Large intestine (tissue), 3 donors: ENCODE measurements around the gene FAM228A. TPM values are rescaled to one million over a fixed set of nuclear protein-coding genes. Genes with fewer than 3 reads are reported as not detected.
"Not testable (repeated sequence)": the region's sequence is repeated elsewhere in the genome, so short reads cannot be mapped to it uniquely, and the experiment has no call there.

Experiments used
- DNase-seq, 2 donors: peaks; one replicate each; pipeline versions ENCODE4 v3.0.0 to v3.0.0-alpha.2; 2013
- H3K27ac ChIP-seq: one replicate; pipeline ENCODE4 v1.5.1; 2013; ENCODE audit warnings: low read length
- H3K27me3 ChIP-seq: 2 replicates; pipeline ENCODE4 v1.6.1; 2013; ENCODE audit warnings: low read length; ENCODE audit not compliant: control insufficient read depth, insufficient read depth
- H3K36me3 ChIP-seq: 2 replicates; pipeline ENCODE4 v1.6.1; 2013; ENCODE audit warnings: low read length; ENCODE audit not compliant: control insufficient read depth, insufficient read depth
- H3K4me1 ChIP-seq: one replicate; pipeline ENCODE4 v1.6.1; 2013; ENCODE audit warnings: low read length; ENCODE audit not compliant: control insufficient read depth, insufficient read depth
- H3K4me3 ChIP-seq: one replicate; pipeline ENCODE4 v1.5.1; 2013; ENCODE audit warnings: low read length
- H3K9me3 ChIP-seq: one replicate; pipeline ENCODE4 v1.6.1; 2013; ENCODE audit warnings: mild to moderate bottlenecking, low read depth, low read length, moderate library complexity; ENCODE audit not compliant: control insufficient read depth
- WGBS: methylation state at CpG from one replicate; pipeline ENCODE4 v1.1.5; 2013; ENCODE audit warnings: low lambda C conversion rate; ENCODE audit not compliant: insufficient coverage; 5-methylcytosine and 5-hydroxymethylcytosine counted together
- polyA plus RNA-seq: library from polyadenylated mRNA; unstranded; fragments of 120-200 nt; gene quantifications from one replicate; pipeline ENCODE4 v1.2.1, GENCODE V29; 2013

The FAM228A gene
- polyA plus RNA-seq, 1 donor, result 0.12 TPM

GRCh38 chr2:24189551-24189950 is 14.7 kb downstream of the FAM228A start:
- no peak for DNase-seq

DNA sequence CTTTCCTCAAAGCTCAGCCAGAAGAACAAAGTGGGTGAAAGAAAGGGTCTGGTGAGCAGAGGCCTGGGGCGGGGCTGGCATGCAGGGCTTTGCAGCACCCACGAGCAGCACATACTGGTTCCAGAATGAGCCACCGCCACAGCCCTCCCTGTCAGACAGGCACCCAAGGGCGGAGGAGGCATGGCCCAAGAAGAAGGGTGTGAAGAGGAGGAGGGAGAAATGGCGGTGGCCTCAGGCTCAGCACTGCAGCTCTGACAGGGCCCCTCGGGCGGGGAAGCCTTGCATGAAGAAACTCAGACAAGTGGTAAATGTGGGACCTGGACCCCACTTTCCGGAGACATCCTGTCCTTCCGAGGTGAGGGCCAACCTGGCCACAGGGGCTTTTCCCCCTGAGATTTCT is 15.7 kb downstream of the FAM228A start:
- no peak overlapping the region for H3K4me3 ChIP-seq
- no peaks in the 10 kb centered on the region for H3K27me3 ChIP-seq
- no peaks in the 10 kb centered on the region for H3K36me3 ChIP-seq
- no peaks in the 10 kb centered on the region for H3K4me1 ChIP-seq
- no peaks in the 10 kb centered on the region for H3K9me3 ChIP-seq
- no peak for DNase-seq
- H3K27ac ChIP-seq, result no peak overlapping the region
- no CpG with 5 or more reads among the region's 9 CpGs for WGBS

More at GRCh38 chr2:24189551-24189950, 14.7 kb downstream of the FAM228A start:
- Histone ChIP-seq H3K27ac (no peak overlapping the region), H3K4me3 (no peak overlapping the region), H3K9me3 (no peaks in the 10 kb centered on the region), H3K27me3 (no peaks in the 10 kb centered on the region), H3K4me1 (no peaks in the 10 kb centered on the region), H3K36me3 (no peaks in the 10 kb centered on the region)
- WGBS, result 57% methylated on average over 5 of the region's 10 CpGs

DNA sequence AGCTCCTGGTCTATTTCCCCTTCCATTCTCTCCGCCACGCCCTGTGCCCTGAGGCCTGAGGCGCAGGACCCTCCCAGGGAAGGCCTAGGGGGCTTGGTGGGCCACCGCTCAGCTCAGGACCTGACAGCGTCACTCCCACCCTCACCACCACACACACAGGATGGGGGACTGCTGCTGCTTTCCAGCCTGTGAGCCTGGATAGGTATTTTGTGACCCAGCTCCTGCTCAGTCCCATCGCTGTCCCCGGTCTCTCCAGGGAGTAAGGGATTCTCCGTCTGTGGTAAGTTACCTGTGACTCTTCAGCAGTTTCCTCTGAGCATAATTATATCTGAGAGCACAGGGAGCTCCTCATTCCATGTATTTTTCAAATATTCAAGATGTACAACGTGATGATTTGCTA is 16.3 kb downstream of the FAM228A start:
- DNase-seq, result no peak
- Histone ChIP-seq H3K27me3 (no peaks in the 10 kb centered on the region), H3K9me3 (no peaks in the 10 kb centered on the region), H3K36me3 (no peaks in the 10 kb centered on the region), H3K4me3 (no peak overlapping the region), H3K4me1 (no peaks in the 10 kb centered on the region), H3K27ac (no peak overlapping the region)
- WGBS, result 100% methylated on average over 1 of the region's 9 CpGs

DNA sequence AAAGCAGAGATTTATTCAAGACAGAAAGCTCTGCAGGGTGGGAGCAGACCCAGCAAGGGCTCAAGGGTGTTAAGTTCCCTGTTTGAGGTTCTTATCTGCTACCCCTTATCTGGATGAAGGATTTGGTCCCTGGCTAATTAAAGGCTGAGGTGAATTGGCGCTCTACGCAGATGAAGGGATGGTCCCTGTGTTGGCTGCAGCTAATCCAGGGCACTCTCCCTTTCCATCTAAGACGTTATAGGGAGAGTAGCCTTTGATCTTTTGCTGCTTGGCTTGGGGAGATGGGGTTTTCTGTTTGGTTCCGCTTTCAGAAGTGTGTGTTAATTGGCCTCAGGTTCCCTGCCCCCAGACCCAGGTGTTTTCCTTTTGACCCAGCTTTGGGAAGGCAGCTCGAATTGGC is 17.0 kb downstream of the FAM228A start:
- peak in 1 of 2 donors; percentile 20 for DNase-seq
- no peaks in the 10 kb centered on the region for H3K4me1 ChIP-seq
- no peaks in the 10 kb centered on the region for H3K36me3 ChIP-seq
- WGBS, result no CpG with 5 or more reads among the region's 5 CpGs
- H3K4me3 ChIP-seq, result no peak overlapping the region
- no peaks in the 10 kb centered on the region for H3K9me3 ChIP-seq
- no peak overlapping the region for H3K27ac ChIP-seq
- H3K27me3 ChIP-seq, result no peaks in the 10 kb centered on the region

DNA sequence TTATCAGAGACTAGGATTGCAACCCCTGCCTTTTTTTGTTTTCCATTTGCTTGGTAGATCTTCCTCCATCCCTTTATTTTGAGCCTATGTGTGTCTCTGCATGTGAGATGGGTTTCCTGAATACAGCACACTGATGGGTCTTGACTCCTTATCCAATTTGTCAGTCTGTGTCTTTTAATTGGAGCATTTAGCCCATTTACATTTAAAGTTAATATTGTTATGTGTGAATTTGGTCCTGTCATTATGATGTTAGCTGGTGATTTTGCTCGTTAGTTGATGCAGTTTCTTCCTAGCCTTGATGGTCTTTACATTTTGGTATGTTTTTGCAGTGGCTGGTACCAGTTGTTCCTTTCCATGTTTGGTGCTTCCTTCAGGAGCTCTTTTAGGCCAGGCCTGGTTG is 22.4 kb downstream of the FAM228A start:
- no CpG with 5 or more reads among the region's 1 CpG for WGBS

DNA sequence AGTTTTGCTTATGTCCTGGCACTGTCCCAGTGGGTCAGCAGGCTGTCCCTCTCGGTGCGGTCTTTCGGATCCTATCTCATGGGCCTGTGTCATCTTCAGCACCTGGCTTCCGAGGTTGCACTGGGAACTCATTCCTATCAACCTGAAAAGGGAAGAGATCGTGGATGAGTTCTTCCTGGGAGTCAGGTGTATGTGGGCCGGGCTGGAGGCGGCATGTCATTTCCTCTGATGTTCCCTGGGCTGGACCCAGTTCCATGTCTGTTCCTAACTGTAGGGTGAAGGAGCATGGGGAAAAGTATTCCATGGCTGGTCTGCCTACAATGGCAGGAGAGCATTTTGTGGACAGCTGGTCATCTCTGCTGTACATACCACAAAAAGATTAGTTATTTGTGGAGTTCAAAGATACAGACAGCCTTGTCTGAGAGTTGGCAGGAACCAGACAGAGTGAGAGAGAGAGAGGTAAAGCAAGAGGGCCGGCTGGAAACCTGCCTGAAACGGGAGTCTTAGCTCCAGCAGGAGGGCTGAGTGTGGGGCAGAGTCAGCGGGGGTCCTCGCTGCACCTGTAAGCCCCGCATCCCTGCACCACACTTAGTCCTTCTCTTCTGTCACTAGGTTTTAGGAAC is 25.2 kb downstream of the FAM228A start:
- H3K36me3 ChIP-seq, result peaks cover 29% of the 10 kb centered on the region
- WGBS, result no CpG with 5 or more reads among the region's 12 CpGs

More for the DNA sequence above, 22.4 kb downstream of the FAM228A start:
- H3K27ac ChIP-seq, H3K36me3 ChIP-seq, H3K4me3 ChIP-seq, DNase-seq, H3K4me1 ChIP-seq, H3K9me3 ChIP-seq, H3K27me3 ChIP-seq: not testable (repeated sequence)

GRCh38 chr2:24200799-24201198 is 25.9 kb downstream of the FAM228A start:
- H3K27me3 ChIP-seq, result no peaks in the 10 kb centered on the region
- no peaks in the 10 kb centered on the region for H3K9me3 ChIP-seq
- peaks cover 34% of the 10 kb centered on the region for H3K36me3 ChIP-seq
- DNase-seq, result no peak
- H3K27ac ChIP-seq, result no peak overlapping the region
- H3K4me1 ChIP-seq, result no peaks in the 10 kb centered on the region
- no CpG with 5 or more reads among the region's 3 CpGs for WGBS
- no peak overlapping the region for H3K4me3 ChIP-seq

More for the DNA sequence above, 25.2 kb downstream of the FAM228A start:
- Histone ChIP-seq H3K4me1 (no peaks in the 10 kb centered on the region), H3K27me3 (no peaks in the 10 kb centered on the region), H3K9me3 (no peaks in the 10 kb centered on the region), H3K27ac (no peak overlapping the region), H3K4me3 (no peak overlapping the region)
- no peak for DNase-seq

- no peak for DNase-seq
- Histone ChIP-seq H3K27me3 (no peaks in the 10 kb centered on the region), H3K36me3 (peaks cover 42% of the 10 kb centered on the region), H3K9me3 (no peaks in the 10 kb centered on the region), H3K27ac (no peak overlapping the region), H3K4me1 (no peaks in the 10 kb centered on the region), H3K4me3 (no peak overlapping the region)
- WGBS, result 100% methylated on average over 2 of the region's 19 CpGs
Observed at GRCh38 chr2:24203029-24203786, 28.4 kb downstream of the FAM228A start.

GRCh38 chr2:24203787-24204150 is 28.9 kb downstream of the FAM228A start:
- Histone ChIP-seq H3K4me3 (no peak overlapping the region), H3K9me3 (no peaks in the 10 kb centered on the region), H3K36me3 (peaks cover 47% of the 10 kb centered on the region), H3K27me3 (no peaks in the 10 kb centered on the region), H3K4me1 (no peaks in the 10 kb centered on the region), H3K27ac (no peak overlapping the region)
- 80% methylated on average over 1 of the region's 5 CpGs for WGBS
- DNase-seq, result no peak

GRCh38 chr2:24204505-24204904 is 29.7 kb downstream of the FAM228A start:
- WGBS, result no CpG with 5 or more reads among the region's 12 CpGs
- no peak for DNase-seq
- no peaks in the 10 kb centered on the region for H3K27me3 ChIP-seq
- H3K9me3 ChIP-seq, result no peaks in the 10 kb centered on the region
- no peaks in the 10 kb centered on the region for H3K4me1 ChIP-seq
- H3K27ac ChIP-seq, result no peak overlapping the region
- no peak overlapping the region for H3K4me3 ChIP-seq
- H3K36me3 ChIP-seq, result peaks cover 54% of the 10 kb centered on the region

- H3K9me3 ChIP-seq, result no peaks in the 10 kb centered on the region
- no peaks in the 10 kb centered on the region for H3K4me1 ChIP-seq
- no peaks in the 10 kb centered on the region for H3K27me3 ChIP-seq
- no peak for DNase-seq
- no CpG with 5 or more reads among the region's 4 CpGs for WGBS
- no peak overlapping the region for H3K4me3 ChIP-seq
- H3K27ac ChIP-seq, result no peak overlapping the region
- peaks cover 60% of the 10 kb centered on the region for H3K36me3 ChIP-seq
Observed at GRCh38 chr2:24205131-24205530, 30.3 kb downstream of the FAM228A start.
